ENCODE results near the gene N4BP2L1.
A peak's percentile ranks its signal among the peaks of the same experiment; 100 is the strongest.

N4BP2L1 gene

DNA sequence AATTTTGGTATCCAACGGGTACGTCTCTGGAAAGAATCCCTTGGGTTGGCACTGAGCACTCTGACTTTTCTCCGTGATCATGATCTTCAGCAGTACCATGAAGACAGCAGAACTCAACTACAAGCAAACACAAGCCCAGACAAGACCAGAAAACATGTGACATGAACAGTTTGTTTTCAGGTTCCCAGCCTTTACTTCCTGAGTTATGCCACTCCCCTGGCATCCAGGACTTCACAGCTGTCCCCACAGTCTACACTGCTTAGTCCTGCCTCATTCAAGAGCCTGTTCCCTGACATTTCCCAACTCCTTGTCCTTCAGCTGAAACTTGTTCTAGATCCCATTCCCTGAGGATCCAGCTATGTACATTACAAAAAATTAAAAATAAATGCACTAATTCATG is 4.9 kb upstream of the N4BP2L1 start:
- FAIRE-seq: no peak
- DNase-seq (ENCODE audit: low spot score): no peak

DNA sequence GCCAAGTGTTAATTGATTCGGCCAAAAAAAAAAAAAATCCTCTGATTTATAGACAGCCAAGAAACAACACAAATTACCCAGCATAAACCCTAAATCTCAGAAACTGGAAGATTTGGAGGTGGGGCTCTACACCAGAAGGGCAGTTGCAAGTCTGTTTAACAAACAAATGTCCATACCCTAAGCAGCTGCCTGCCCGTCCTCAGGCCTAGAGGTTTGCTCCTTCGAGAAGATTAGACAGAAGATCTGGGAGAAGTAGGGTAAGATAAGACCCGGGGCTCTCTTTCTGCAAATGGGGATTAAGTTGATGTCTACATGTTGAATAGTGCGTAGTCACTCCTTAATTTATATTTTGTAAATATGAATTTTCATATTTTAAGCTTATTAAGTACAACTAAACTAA is 3.4 kb upstream of the N4BP2L1 start:
- DNase-seq (ENCODE audit: low spot score) (no peak), FAIRE-seq (no peak)

DNA sequence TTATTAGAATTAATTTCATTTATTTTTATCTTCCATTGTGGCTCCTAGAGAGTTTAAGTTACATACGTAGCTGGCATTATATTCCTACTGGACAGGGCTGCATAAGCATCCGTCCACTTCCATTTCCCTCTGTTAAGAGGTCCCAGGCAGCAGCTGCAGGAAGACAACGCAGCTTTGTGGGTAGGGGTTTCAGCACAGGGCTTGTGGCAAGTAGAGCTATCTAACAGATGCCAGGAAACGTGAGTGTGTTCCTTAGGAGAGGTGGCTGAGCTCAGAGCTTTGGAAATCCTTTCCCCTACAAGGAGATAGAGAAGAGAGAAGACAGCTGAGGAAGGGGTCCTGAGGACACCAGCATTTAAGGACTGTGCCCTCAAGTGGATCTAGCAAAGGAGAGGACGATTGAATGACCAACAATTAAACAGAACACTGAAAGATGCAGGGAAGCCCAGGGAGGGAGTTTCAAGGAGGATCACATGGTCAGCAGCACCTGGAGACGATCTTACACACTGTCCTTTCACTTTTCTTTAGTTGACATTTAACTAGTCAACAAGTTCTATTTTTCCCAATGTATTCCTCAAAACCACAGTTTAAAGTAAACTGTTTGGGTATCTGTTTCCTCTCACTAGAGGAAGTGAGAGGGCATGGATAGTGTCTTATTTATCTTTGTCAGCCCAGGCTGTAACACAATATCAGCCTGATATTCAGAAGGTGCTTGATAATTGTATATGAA is 2.3 kb upstream of the N4BP2L1 start:
- DNase-seq (ENCODE audit: low spot score): no peak
- no peak for FAIRE-seq

DNA sequence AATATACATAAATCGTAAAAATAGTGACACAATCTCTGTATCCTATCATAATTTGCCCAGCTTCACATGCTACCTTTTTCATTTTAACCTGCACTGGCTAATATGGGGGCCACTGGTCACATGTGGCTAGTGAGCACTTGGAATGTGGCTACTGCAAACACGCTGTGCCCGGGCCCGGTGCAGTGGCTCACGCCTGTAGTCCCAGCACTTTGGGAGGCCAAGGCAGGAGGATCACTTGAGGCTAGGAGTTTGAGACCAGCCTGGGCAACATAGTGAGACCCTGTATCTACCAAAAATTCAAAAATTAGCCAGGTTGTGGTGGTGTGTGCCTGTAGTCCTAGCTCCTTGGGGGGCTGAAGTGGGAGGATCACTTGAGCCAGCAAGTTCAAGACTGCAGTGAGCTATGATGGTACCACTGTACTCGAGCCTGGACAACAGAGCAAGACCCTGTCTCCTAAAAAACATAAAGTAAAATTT is 1.5 kb upstream of the N4BP2L1 start:
- no peak for DNase-seq (ENCODE audit: low spot score)
- no peak for FAIRE-seq

DNA sequence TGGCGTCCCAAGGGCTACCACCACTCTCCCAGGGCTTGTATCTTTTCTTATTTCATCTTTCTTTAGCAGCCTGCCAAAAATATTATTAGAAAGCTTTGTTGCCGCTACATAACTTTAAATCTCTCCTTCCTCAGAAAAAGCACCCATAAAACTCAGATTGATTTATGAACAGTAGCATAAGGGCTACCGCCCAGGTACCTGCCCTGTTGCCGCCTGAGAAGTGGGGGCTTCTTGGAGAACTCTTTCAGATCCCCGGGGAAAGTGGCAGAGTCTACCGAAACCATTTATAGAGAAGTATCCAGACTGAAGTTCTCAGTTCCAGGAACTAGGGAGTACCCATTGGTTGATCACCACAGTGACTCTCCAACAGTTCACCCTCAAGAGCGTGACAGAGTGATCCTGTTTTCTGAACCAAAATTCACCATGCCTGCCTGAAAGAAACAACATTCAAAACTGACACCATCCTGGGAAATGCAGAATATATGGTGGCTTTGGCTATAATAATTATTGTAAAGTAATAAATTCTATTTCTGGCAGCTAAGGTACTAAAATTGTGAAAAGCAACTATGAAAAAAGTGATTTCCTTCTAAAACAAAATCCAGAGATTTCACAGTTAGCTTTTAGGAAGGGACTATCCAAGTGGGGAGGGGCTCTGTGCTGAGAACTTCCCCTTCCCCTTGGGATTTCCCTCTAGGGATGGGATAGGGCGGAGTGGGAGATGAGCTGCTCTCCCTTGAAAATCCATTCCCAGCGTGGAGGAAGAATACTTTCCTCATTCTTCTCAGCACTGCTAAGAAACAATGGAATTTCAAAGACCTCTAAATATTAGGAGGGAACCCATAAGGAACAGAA is 877 bp upstream of the N4BP2L1 start:
- DNase-seq (ENCODE audit: low spot score): no peak
- FAIRE-seq: no peak

DNA sequence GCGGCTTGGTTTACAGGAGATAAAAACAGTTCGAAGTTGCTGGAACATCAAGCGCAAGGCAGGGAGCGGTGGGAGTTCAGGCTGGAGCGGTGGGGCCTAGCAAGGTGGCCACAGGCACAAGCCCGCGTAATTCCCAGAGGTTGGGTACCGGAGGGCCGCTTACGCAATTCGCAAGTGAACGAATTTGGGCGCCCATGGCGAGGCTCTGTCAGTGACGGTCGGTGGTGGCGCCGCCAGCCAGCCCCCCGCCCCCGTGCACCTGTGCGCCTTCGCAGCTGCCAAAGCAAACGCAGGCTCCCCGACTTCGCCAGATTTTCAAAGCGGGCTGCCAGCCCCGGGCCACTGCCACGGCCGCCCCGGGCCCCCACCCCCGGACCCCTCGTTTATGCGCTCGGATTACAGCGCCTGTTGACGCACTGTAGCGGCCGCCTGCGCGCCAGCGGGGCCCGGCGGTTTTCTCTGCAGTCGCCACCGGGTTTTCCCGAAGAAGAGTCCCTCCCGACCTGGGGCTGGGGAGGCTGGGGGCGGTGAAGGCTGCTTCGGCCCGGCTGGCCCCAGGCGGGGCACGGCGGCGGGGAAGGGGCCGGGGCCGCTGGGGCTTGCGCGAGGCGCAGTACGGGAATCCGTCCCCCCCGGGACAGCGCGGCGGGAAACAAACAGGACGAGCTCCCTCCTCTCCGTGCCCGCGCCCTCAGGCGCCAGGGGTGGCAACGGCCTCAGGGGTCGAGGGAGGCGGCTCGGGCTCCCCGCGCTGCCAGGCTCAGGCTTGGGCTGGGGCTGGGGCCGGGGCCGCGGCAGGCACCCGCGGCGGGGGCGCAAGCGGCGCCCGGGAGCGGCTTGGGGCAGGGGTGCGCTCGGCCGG is 709 bp downstream of the N4BP2L1 start:
- DNase-seq (ENCODE audit: low spot score): no peak
- no peak for FAIRE-seq

DNA sequence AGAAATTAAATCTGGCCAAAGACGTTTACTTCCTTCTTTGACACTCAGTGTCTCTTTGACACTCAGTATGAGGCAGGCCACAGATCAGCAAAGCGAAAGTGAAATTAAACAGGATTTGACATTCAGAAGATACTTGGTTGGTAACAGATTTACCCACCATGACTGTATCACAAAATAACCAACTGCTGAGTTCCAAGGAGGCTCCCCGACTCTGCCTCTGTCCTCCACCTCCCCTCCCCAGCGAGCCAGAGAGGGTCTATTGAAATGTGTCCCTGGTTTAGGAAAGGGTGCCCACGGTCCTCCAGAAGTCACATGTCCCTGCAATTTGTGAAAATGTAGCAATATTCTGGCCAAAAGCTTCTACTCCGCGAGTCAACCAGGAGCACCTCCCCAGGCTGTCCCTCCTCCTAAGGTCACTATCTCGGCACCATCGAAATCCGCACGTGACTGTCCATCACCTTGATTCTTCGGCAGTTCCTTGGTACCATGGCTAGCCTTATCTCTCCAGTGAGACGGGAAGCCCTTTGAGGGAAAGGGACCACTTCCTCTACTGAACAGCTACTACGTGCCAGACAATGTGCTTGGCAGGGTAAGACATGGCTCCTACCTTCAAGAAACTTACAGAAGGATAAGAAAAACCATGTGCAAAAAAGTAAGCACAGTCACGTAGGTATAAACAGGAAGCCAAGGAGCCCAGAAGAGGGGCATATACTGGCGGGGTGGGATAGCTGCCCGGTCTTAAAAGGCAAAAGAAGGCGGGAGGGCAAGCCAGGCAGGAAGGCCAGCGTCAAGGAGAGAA is 1.5 kb downstream of the N4BP2L1 start:
- DNase-seq (ENCODE audit: low spot score): peak; percentile 47
- FAIRE-seq: no peak

DNA sequence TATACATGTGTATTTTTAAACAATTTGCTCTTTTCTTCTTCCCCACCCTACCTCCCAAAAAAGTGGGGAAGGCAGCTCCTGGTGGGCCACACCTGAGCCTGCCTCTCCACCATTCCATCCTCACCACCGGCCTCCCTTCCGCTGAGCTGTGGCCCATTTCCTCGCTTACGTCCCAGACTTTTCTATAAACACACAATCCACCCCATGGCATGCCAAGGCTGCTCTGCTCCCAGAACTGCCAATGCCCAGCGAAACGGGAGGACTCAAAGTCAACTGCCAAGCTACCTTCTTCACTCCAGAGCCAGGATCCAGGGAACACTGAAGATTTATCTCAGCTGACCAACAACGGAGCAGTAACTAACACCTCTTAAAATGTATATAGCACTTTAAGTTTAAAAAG is 2.8 kb downstream of the N4BP2L1 start:
- DNase-seq (ENCODE audit: low spot score) (no peak), FAIRE-seq (no peak)

DNA sequence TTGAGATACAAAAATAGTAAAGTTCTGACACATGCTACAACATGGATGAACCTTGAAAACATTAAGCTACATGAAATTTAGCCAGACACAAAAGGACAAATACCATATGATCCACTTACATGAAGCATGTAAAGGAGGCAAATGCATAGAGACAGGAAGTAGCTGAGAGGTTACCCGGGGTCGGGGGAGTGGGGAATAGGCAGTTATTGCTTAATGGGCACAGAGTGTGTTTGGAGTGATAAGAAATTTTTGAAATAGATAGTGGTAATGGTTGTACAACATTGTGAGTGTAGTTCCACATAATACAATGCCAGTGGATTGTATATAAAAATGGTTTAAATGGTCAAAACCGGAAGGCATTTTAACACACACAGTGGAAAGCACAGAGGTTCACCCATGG is 4.3 kb downstream of the N4BP2L1 start:
- no peak for FAIRE-seq
- no peak for DNase-seq (ENCODE audit: low spot score)

DNA sequence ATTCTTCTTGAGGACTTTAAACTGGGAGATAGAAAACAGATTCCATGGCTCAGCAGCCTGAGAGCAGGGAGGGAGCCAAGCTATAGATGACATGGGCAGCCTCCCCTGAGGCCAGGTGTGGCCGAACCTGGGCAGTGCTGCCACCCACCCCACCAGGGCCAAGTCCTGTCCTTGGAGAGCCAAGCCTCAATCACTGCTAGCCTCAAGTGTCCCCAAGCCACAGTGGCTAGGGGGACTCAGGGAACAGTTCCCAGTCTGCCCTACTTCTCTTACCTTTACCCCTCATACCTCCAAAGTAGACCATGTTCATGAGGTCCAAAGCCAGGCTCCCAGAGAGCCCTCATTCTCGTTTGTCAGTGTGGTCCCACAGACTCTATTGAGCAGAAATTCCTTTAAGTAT is 8.1 kb downstream of the N4BP2L1 start:
- DNase-seq (ENCODE audit: low spot score) (no peak), FAIRE-seq (no peak)

DNA sequence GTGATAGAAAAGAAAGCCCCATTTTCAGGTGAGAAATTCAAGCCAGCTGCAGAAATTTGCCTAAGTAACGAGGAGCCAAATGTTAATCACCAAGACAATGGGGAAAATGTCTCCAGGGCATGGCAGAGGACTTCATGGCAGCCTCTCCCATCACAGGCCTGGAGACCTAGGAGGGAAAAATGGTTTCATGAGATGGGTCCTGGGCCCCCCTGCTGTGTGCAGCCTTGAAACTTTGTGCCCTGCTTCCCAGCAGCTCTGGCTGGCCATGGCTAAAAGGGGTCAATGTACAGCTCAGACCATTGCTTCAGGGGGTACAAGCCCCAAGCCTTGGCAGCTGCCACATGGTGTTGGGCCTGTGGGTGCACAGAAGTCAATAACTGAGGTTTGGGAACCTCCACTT is 9.9 kb downstream of the N4BP2L1 start:
- FAIRE-seq: no peak
- DNase-seq (ENCODE audit: low spot score): no peak

DNA sequence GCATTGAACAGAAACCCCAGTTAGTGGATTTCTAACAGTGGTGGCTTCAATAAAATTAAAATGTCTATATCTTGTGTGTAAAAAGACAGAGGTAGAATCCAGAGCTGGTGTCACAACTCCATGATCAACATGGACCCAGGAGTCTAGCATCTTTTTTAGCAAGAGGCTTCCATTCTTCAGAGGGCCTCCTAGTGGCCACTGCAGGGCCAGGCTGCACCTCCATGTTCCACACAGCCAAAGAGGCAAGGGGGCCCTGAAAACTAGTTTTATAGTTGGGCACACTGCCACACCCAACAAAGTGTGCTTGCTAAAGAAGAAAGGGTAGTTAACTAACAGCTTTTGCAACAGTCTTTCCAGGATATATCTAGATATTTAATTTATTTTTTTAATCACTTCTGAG is 12.9 kb downstream of the N4BP2L1 start:
- DNase-seq (ENCODE audit: low spot score): no peak

DNA sequence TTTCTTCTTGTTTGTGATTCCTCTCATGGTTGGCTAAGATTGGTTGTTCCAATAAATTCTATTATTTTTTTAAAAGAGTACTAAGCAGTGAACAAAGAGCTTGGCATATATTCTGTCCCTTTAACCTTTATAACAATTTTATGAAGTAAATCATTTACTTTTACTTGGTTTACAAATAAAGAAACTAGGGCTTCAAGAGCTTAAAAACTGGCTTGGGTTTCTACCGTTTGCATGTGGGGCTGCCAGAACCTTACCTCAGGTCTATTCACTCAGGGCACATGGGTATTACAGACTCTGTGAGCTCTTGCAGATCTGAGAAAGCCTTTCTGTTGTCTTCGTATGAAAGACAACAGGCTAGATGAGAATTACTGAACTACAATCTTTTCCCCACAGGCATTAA is 13.3 kb downstream of the N4BP2L1 start:
- DNase-seq (ENCODE audit: low spot score): no peak
- no peak for FAIRE-seq

More for the DNA sequence above, 12.9 kb downstream of the N4BP2L1 start:
- FAIRE-seq: no peak

DNA sequence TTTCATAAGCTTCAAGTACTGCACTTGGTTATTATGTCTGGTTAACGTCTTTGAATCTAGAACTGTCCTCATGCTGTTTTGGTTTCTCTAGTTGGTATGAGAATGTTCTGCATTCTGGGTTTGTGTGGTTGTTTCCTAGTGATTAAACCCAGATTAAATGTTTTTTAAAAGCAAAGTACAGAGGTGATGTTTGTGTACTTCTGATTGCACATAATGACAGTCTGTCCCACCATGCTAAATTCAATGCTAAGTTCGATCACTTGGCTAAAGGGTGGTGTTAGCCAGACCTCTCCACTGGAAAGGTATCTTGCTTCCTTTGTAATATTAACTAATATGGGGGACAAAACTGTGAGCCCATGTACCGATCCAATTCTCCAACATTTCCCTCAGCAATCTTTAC is 14.6 kb downstream of the N4BP2L1 start:
- FAIRE-seq (no peak), DNase-seq (ENCODE audit: low spot score) (no peak)

DNA sequence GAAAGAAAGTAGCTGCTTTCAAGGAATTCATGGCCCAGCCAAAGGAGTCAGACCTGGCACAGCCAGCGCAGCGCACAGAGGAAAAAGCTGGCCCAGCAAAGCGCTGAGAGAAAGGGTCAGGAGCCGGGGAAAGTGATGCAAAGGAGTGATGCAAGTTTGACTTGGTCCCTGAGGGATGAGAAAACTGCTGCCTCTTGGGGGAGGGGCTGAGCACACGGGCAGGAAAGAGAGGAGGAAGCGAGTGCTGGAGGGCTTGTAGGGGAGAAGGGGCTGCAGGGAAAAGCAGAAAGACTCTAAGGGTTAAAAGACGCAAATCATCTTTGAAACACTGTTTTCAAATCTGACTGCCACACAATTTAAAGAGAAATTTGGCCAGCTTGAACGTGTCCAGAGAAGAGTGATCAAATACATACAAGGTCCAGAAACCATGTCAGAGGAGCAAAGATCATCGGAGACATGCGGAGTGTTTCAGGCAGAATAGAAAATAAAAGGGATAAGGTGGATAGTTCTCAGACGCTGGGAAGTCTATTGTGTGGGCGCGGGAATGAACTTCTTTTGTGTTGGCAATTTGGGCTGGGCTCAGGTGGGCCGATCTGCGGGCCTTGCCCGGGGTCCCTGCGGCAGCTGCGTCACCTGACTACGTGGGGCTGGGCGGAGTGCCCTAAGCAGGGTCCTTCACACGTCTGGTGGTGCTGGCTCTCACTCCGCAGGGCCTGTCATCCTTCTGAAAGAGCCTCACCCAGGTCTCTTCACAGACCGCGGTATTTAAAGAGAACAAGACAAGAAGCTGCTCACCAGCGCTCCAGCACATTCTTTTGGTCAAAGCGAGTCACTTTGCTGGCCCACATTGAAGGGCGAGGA is 18.1 kb downstream of the N4BP2L1 start:
- DNase-seq (ENCODE audit: low spot score) (no peak), FAIRE-seq (no peak)

DNA sequence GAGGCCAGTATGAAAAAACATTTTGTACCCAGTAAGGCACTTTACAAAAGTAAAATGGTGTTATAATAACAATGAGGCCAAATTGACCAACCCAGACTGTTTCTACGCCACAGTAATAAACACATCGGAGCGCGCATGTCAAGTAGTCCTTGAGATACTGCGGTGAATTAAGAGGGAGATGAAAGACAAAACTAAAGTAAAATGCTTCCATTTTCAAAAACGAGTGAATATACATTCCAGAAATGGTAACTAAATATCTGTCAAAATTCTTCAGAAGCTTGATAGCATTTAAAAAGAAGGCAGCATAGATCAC is 19.0 kb downstream of the N4BP2L1 start:
- FAIRE-seq (no peak), DNase-seq (ENCODE audit: low spot score) (no peak)

DNA sequence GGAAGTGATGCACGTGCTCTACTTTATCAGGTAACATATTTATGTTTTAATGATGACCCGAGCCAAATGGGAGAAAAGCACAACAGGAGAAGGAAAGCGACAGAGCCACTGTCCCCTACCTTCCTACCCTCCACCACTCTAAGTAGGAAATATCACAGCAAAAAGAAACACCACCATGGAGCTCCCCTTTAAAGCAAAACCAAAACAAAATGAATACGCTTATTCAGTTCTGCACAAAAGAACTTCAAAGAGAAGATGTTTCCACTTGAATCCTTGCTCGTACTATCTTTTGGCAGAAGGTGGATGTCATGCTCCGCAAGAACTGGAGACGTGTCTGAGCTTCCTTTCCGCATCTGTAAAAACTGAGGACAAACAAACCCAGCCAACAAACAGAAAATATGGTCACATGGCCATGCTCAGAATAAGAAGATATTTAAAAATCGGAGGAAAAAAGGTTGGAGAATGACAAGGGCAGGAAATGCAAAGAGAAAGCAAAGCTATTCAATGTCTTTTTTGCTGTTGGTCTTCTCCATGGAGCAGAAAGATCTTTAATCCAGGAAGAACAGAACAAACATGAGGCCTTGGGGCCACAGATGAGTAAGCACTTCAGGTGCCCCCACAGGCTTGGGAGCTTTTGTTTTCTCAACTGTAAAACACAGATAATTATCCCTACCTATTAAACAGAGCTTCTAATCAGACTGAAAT is 19.5 kb downstream of the N4BP2L1 start:
- DNase-seq (ENCODE audit: low spot score) (no peak), FAIRE-seq (no peak)

DNA sequence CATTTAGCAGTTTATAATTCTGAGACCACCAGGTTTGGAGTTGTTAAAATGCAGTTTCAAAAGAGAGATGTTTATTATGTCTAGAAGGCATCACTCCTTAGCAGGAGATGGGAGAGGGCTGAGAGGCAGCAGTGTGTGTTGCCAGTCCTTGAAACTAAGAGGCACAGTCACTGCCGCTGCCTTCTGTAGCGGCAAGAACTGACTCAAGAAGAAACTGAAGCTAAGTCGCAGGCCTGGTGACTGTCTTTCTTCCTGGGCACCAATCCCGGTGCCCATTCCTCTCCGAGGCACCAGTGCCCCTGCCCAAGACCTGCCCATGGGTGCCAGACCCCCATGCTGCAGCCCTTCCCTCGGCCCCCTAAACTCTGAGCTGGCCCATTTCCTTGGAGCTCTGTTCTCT is 20.1 kb downstream of the N4BP2L1 start:
- FAIRE-seq (no peak), DNase-seq (ENCODE audit: low spot score) (no peak)

DNA sequence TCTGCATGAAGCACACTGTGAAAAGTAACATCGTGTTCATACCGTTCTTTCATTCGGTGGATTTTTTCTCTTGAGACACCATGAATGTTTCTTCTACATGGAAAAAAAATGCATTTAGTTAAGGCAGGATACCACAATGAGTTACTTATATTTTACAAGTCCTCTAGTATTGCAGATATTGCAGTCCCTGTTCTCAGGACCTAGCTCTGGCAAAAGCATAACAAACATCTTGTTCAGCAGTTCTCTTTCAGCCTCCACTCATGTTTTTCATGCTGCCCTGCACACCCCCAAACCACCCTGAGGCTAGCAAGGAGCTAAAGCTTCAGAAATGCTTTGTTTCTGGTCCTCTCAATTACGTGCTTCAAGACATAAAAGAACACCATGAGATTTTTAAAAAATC is 24.8 kb downstream of the N4BP2L1 start:
- DNase-seq (ENCODE audit: low spot score): no peak
- FAIRE-seq: no peak

Measured in RCC 7860 (cell line).